KMS-11 (cell line): ENCODE data around the gene GRIK1.

ENCODE experiments used
- H2AFZ ChIP-seq: fragments of 200-600 bp; sonication (generic); 2 replicates; pipeline ENCODE4 v1.6.1; 2016; ENCODE audit warnings: antibody characterized with exemption, mixed run types, low read depth
- H3K27ac ChIP-seq: fragments of 200-600 bp; sonication (generic); 2 replicates; pipeline ENCODE4 v1.6.1; 2016; ENCODE audit warnings: mild to moderate bottlenecking, mixed run types
- H3K27me3 ChIP-seq: fragments of 200-600 bp; sonication (generic); 2 replicates; pipeline ENCODE4 v1.6.1; 2017; ENCODE audit warnings: mild to moderate bottlenecking, low read depth, mixed run types, moderate library complexity; ENCODE audit not compliant: insufficient read depth
- H3K36me3 ChIP-seq: fragments of 200-600 bp; sonication (generic); 2 replicates; pipeline ENCODE4 v1.6.1; 2017; ENCODE audit warnings: mild to moderate bottlenecking, mixed run types; ENCODE audit not compliant: insufficient read depth
- H3K4me1 ChIP-seq: fragments of 200-600 bp; sonication (generic); 2 replicates; pipeline ENCODE4 v1.6.1; 2016; ENCODE audit warnings: mild to moderate bottlenecking, low read depth, mixed run types; ENCODE audit not compliant: poor library complexity, severe bottlenecking
- H3K4me2 ChIP-seq: fragments of 200-600 bp; sonication (generic); 2 replicates; pipeline ENCODE4 v1.7.0; 2016; ENCODE audit warnings: mild to moderate bottlenecking, mixed run types
- H3K4me3 ChIP-seq: fragments of 200-600 bp; sonication (generic); IDR thresholded peaks from 2 replicates; pipeline ENCODE4 v1.6.1; 2017; ENCODE audit warnings: low read depth, low read length, mixed read lengths; ENCODE audit not compliant: insufficient read depth
- H3K79me2 ChIP-seq: fragments of 200-600 bp; sonication (generic); 2 replicates; pipeline ENCODE4 v1.6.1; 2016; ENCODE audit warnings: low read depth, mixed run types; ENCODE audit not compliant: insufficient read depth
- H3K9ac ChIP-seq: fragments of 200-600 bp; sonication (generic); 2 replicates; pipeline ENCODE4 v1.6.1; 2016; ENCODE audit warnings: mild to moderate bottlenecking, mixed run types
- H4K20me1 ChIP-seq: fragments of 200-600 bp; sonication (generic); 2 replicates; pipeline ENCODE4 v1.6.1; 2016; ENCODE audit warnings: mild to moderate bottlenecking, mixed run types; ENCODE audit not compliant: insufficient read depth
- CTCF ChIP-seq: fragments of 200-600 bp; sonication (generic); conservative IDR thresholded peaks from 2 replicates; pipeline ENCODE4 v1.6.1; 2017; ENCODE audit warnings: low read depth, mild to moderate bottlenecking, antibody characterized with exemption, low read length, moderate library complexity, mixed read lengths

Gene GRIK1

DNA sequence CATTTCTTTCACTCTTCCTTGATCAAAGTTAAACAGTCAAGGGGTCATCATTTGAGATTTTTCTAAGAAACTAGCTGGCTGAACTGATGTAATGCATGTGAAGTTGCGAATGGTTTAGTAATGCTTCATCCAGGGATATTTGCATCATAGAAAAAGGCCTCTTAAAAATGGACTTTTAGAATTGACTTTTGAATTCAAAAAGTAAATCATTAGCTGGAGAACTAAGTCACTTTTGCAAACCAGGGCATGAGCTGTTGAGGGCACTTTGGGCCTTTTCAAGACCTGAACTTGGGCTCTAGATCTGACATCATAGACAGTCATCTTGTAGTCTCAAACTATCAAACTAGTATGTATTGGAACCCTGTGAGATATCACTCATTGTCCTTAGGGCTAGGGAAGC lies 85.0 kb downstream of the GRIK1 start:
- Histone ChIP-seq H3K4me3 (no peak overlapping the region), H3K4me2 (no peak overlapping the region), H3K79me2 (no peaks in the 10 kb centered on the region), H4K20me1 (no peaks in the 10 kb centered on the region), H3K9ac (no peak overlapping the region), H3K27me3 (no peaks in the 10 kb centered on the region), H2AFZ (no peak overlapping the region), H3K36me3 (no peaks in the 10 kb centered on the region), H3K27ac (no peak overlapping the region), H3K4me1 (no peaks in the 10 kb centered on the region)
- no peak for TF ChIP-seq CTCF

DNA sequence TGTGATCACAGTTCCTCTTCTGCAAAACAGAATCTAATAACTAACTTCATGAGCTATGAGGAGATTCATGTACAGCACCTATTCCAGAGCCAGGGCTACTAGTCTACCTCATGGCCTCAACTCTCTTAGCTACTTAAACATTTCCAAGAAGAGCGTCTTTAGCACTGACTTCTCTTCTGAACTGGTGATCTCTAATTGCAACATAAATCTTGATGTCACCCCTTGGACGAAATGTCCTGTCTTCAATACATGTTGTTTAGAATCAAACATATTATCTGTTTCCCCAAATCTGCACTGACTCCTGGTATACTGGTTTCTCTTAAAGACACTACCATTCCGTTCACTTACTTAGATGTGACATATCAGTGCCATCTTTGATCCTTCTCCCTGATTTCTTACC lies 88.2 kb downstream of the GRIK1 start:
- Histone ChIP-seq H4K20me1 (no peaks in the 10 kb centered on the region), H3K9ac (no peak overlapping the region), H2AFZ (no peak overlapping the region), H3K27ac (no peak overlapping the region), H3K4me1 (no peaks in the 10 kb centered on the region), H3K4me2 (no peak overlapping the region), H3K36me3 (no peaks in the 10 kb centered on the region), H3K79me2 (no peaks in the 10 kb centered on the region), H3K27me3 (no peaks in the 10 kb centered on the region), H3K4me3 (no peak overlapping the region)
- TF ChIP-seq CTCF: no peak

DNA sequence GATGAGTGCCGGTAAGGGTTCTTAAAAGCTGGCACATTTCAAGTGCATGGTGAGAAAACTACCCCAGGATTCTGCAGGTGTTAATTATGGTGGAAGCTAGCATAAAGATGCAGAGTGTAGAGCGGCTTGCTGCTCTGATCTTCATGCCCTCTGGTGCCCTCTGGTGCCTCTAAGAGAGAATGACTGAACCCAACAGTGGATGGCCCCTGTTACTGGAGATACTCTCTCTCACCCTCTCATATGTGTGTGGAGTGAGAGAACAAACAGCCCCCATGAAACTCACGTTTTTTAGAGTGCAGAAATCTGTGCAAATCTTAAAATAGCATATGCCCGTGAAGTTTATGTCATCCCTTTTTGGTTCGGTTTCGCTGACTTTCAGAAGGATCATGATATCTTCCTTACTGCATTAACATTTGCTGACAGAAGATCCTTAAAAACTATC lies 90.0 kb downstream of the GRIK1 start:
- H3K4me1 ChIP-seq: no peaks in the 10 kb centered on the region
- no peaks in the 10 kb centered on the region for H3K36me3 ChIP-seq
- H2AFZ ChIP-seq: peak overlapping the region; percentile 58; the same call in 1 of the 2 replicates
- no peak overlapping the region for H3K27ac ChIP-seq
- H3K4me3 ChIP-seq: no peak overlapping the region
- no peaks in the 10 kb centered on the region for H4K20me1 ChIP-seq
- H3K9ac ChIP-seq: no peak overlapping the region
- peak; percentile 92 for TF ChIP-seq CTCF
- H3K4me2 ChIP-seq: no peak overlapping the region
- H3K79me2 ChIP-seq: no peaks in the 10 kb centered on the region
- no peaks in the 10 kb centered on the region for H3K27me3 ChIP-seq

GRCh38 chr21:29843804-29844203 lies 96.0 kb downstream of the GRIK1 start:
- Histone ChIP-seq H3K79me2 (no peaks in the 10 kb centered on the region), H3K27ac (no peak overlapping the region), H3K4me1 (no peaks in the 10 kb centered on the region), H2AFZ (no peak overlapping the region), H3K27me3 (no peaks in the 10 kb centered on the region), H3K4me2 (no peak overlapping the region), H4K20me1 (no peaks in the 10 kb centered on the region), H3K36me3 (no peaks in the 10 kb centered on the region), H3K4me3 (no peak overlapping the region), H3K9ac (no peak overlapping the region)
- TF ChIP-seq CTCF: no peak
